Measurements from ENCODE around the gene TLNRD1.
"Not testable (repeated sequence)": the region's sequence is repeated elsewhere in the genome, so short reads cannot be mapped to it uniquely, and the experiment has no call there.

The TLNRD1 gene

DNA sequence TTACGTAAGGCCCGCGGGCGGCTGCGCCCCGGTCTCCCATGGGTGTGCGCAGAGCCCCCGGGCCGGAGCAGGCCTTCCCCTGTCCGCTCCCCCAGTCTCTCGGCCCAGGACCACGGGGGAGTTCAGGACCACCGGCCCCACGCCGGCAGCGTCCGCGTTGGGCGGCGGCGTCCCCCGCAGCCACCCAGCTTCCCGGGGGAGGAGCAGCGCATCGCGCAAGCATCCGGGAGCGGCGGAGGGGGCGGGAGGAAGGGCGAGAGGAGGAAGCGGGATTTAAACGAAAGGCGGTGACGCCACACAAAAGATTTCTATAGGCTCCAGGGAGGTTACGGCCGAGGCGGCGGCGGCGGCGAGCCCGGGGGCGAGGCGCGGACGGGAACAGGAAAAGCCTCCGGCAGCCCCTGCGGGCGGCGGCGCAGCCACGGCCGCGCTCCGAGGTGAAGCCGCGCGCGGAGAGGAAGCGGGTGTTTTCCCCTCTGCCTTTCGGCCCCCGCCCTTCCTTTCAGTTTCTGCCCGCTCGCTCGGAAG lies at the start of gene TLNRD1:
Gene TLNRD1, plus strand, starts transcription at position 300 of the 528 bp plus-strand sequence. CDS start 1,349 bp downstream, outside the sequence.
- peak; percentile 89 for DNase-seq

DNA sequence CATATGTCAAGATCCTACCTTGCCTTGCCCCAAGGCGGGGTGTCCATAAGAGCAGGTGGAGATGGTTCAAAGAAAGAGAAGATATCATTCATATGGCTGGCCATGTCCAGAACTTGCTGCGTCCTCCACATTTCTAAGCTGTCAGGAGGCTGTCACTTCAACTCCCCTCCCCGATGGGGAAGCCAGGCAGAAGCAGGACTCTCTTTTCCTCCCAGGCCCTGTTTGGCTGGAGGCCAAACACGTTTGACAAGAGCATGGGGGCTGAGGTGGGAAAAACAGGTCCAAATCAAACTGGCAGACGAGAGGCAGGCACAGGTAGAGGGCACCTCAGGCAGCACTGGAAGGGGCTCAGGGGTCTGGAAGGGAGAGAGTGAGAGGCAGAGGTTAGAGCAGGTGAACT lies 48.8 kb upstream of the TLNRD1 start:
- DNase-seq = no peak

DNA sequence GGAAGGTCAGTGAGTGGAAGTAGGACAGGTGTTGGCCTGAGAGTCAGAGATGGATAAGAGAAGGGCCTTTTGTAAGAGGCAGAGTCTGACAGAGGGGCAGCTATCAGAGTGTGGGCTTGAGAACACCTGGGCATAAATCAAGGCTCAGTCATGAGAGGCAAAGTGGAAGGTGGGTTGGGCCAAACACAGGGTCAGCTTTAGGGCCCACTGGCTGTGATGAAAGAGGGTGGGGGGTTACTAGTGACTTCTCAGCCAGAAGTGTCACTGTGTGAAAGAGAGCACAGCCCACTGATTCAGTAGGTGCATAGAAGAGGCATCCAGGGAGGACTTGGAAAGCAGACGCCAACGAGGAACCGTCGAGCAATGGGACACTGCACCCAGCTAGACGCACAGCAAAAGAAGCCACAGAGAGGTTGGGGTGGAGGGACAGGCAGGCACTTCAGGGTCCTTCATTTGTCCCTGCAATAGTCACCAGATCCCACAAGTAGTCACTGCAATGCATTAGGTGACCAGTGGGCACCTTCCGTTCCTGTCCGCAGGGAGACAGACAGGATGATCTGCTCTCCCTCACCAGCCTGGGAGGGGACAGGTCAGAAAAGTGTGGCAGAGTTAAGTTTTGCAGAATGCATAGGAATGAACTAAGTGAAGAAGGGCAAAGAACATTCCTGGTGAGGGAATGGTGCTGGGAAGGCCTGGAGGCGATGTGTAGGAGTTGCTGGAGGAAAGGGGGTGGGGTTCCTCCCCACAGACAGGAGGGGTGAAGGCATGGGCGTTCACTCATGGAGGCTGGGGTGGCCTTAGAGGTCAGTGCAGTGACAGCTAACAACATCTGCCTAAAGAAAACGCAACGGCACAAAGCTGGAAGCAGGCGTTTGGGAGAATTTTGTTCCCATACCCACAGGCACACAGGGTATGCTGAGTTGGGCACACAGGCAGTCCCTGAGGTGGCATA lies 47.4 kb upstream of the TLNRD1 start:
- no peak for DNase-seq

GRCh38 chr15:80953953-80954778 lies 46.6 kb upstream of the TLNRD1 start:
- no peak for DNase-seq

DNA sequence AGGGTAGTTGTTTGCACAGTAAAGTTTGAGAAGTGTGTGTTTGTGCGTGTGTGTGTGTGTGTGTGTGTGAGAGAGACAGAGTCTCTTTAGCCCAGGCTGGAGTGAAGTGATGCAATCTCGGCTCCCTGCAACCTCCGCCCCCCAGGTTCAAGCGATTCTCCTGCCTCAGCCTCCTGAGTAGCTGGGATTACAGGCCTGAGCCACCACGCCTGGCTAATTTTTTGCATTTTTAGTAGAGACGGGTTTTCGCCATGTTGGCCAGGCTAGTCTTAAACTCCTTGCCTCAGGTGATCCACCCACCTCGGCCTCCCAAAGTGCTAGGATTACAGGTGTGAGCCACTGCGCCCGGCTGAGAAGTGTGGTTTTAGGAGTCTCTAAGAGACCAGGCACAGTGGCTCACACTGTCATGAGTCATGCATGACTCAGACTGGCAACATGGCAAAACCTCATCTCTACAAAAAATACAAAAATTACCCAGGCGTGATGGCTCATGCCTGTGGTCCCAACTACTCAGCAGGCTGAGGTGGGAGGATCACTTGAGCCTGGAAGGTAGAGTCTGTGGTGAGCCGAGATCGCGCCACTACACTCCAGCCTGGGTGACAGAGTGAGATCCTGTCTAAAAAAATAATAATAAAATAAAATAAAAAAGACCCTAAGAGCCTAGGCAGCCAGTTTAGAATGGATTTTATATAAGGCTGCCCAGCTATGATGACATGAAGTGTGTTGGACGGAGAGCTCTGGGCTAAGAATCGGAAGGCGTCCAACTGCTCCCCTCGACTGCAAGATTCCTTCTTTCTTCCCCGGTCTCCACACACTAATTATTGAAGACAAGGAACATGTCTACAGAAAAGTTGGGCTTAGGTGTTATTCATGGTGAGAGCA lies 44.9 kb upstream of the TLNRD1 start:
- DNase-seq = not testable (repeated sequence)

GRCh38 chr15:80957556-80957955 lies 43.2 kb upstream of the TLNRD1 start:
- DNase-seq = no peak

DNA sequence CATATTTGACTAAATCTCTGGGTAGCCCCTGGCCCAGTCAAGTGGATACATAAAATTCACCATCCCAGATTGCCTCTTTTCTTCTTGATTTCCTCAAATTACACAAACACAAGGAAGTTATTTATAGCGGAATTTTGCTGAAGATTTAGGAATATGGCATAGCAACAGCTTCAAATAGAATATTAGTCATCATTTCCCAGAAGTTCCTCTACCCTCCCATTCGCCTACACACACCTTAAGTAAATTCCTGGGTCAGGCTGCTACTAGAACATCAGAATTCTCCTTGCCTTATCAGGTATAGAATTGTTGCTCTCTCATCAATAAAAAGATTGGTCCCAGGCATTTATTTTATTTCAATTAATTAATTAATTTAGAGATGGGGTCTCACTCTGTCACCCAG lies 42.7 kb upstream of the TLNRD1 start:
- no peak for DNase-seq

GRCh38 chr15:80958818-80959495 lies 41.8 kb upstream of the TLNRD1 start:
- no peak for DNase-seq

- DNase-seq = not testable (repeated sequence)
Observed at GRCh38 chr15:80965454-80965853, 35.3 kb upstream of the TLNRD1 start.

DNA sequence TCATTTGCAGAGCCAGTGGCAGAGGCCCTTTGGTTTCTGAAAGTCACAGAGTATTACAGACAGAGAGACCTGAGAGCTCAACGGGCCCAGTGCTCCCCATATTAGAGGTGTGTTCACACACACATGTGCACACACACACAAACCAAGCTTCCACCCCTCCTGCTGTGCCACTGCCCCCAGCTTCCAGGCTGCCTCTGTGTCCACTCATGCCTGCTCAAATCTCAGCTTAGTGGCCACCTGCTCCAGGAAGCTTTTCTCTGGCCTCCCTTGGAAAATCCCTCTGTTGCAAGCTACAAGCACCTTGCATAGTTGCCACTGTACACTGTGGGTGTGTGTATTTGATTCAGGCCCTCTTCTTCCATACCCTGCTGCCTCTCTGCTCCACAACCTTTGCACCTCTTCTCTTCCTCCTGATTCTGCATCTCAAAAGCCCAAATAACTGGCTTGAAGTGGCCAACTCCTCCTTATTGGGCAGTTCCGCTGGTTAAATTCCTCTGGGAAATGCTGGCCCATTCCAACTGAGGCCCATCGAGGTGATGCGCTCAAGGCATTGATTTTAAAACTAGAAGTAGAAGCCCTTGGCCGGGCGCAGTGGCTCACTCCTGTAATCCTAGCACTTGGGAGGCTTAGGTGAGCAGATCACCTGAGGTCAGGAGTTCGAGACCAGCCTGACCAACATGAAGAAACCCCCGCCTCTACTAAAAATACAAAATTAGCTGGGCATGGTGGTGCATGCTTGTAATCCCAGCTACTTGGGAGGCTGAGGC lies 34.1 kb upstream of the TLNRD1 start:
- DNase-seq = no peak

GRCh38 chr15:80967451-80967850 lies 33.3 kb upstream of the TLNRD1 start:
- DNase-seq = no peak

GRCh38 chr15:80967991-80968510 lies 32.7 kb upstream of the TLNRD1 start:
- no peak for DNase-seq

DNA sequence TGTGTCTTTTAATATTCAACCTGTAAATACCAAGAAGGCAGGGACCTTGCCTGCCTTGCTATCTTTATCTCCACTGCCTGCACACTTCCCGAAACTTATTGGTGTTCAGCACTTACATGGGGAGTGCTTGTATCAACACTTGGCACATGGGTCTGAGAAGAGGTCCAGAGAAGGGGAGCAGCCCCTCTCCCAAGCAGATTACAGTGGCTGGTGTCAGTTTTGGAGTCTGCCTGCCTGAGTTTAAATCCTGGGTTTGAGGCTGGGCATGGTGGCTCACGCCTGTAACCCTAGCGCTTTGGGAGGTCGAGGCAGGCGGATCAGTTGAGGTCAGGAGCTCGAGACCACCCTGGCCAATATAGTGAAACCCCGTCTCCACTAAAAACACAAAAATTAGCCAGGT lies 31.4 kb upstream of the TLNRD1 start:
- DNase-seq = no peak

DNA sequence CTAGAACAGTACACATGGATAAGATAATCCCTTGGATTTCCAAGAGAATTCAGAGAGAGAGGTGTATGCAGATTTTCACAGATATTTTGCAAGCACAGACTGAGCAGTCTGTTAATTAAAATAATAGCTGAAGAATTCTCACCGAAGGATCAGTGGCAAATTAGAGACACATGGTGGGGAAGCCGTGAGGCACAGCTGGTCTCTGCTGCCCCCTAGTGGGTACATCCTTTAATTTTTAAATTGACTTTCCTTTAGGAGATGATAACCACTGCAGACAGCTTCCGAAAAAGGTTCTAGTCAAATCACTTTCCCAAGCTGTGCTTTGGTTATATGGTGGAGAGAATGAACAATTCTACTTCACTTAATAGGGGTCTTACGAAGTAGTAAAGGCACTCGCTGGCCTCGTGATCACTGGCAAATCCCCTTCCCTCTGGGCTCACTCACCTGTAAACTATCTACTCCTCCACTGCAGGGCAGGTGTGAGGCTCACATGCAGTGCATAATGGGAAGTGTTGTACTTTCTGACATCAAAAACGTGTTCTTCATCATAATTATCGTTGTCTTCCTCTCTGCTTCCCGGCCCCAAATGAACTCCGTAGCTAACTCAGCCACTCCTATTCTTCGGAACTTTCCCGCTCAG lies 30.6 kb upstream of the TLNRD1 start:
- peak; percentile 72 for DNase-seq

DNA sequence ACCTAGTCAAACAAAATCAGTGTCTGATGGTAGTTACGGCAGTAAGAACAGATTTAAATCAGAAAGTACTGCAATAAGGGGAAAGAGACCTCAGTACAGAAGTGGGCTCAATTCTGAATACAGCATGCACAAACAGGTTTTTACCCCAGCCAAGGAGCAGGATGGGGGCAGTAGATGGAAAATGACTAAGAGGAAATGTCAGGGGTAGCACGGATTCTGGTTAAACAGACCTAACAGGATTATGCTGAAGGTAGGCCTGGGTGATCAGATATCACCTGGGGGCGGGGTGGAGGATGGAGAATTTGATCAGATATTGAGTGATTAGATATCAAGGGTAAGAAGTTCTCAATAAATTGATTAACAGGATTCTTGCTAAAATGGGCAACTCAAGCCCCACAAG lies 30.1 kb upstream of the TLNRD1 start:
- DNase-seq = no peak

GRCh38 chr15:80971143-80971542 lies 29.6 kb upstream of the TLNRD1 start:
- no peak for DNase-seq

DNA sequence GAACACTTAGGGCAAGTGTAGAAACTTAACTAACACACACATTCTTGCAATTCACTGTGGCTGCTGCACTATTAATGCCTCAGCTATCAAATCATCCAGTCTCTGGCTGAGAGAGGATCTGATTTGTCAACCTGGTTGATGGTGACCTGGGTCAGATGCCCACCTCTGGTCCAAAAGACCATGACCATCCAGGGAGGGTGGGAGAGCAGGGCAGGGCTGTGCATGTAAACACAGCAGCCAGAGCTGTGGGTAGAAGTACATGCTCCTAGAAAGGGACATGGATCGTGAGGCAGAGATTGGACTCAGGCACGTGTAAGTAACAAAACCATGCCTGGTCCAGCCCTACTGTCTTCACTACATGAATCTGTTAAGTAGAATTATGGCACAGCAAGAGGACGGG lies 28.4 kb upstream of the TLNRD1 start:
- DNase-seq = no peak

GRCh38 chr15:80974914-80975313 lies 25.8 kb upstream of the TLNRD1 start:
- no peak for DNase-seq

GRCh38 chr15:80976851-80977250 lies 23.9 kb upstream of the TLNRD1 start:
- DNase-seq = no peak

DNA sequence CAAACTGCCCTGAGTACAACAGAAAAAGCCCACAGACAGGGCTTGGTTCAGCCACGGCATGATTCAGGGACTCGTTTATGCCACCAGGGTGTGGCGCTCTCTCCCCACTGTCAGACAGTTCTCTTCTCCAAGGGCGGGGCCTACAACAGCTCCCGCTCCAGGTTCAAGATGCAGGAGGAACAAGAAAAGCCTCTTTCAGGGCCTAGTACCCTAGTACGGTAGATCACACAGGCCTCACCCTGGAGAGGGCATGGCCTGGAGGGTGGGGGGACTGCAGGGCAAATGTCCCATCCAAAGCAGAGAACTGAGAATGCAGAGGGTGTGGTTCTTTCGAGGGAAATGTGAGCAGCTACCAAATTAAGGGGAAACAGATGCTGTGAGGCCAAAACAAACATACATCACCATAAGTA lies 23.1 kb upstream of the TLNRD1 start:
- peak; percentile 52 for DNase-seq

Measured in CD4-positive, alpha-beta T cell treated with Interleukin-10 for 1 hour (primary cell).